Measurements from ENCODE around the gene PTPN7. TPM values are rescaled to one million over a fixed set of nuclear protein-coding genes. Genes with fewer than 3 reads are reported as not detected.
A peak's percentile ranks its signal among the peaks of the same experiment; 100 is the strongest.
"Not testable (repeated sequence)": the region's sequence is repeated elsewhere in the genome, so short reads cannot be mapped to it uniquely, and the experiment has no call there.

PTPN7 gene
- total RNA-seq, 1 donor from 2014 or later = 0.75 TPM

DNA sequence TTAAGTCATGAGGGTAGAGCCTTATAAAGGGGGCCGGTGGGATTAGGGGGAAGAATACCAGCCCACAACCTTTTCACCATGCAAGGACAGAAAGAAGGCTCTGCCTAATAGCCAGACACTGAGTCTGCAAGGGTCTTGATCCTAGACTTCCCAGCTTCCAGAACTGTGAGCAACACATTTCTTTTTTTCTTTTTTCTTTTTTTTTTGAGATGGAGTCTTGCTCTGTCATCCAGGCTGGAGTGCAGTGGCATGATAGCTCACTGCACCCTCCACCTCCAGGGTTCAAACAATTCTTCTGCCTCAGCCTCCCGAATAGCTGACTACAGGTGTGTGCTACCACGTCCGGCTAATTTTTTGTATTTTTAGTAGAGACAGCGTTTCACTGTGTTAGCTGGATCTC, 14.1 kb downstream of the PTPN7 start:
- Histone ChIP-seq H2AFZ (ENCODE audit: low read depth, low read length) (no peak overlapping the region), H3K27ac (ENCODE audit: low read depth, low read length) (no peak overlapping the region), H3K36me3 (ENCODE audit: insufficient read depth, low read length) (no peaks in the 10 kb centered on the region), H4K20me1 (ENCODE audit: insufficient read depth, low read length) (peaks cover 25% of the 10 kb centered on the region), H3K9me3 (ENCODE audit: insufficient read depth, low read depth, low read length) (no peaks in the 10 kb centered on the region), H3K4me1 (ENCODE audit: insufficient read depth, low read length) (peaks cover 20% of the 10 kb centered on the region), H3K79me2 (ENCODE audit: insufficient read depth, low read length) (peaks cover 40% of the 10 kb centered on the region), H3K4me2 (ENCODE audit: low read length) (no peak overlapping the region), H3K9ac (ENCODE audit: low read length) (no peak overlapping the region), H3K4me3 (ENCODE audit: insufficient read depth, low read depth, low read length) (no peak overlapping the region), H3K27me3 (ENCODE audit: insufficient read depth, low read length) (no peaks in the 10 kb centered on the region)
- no peak overlapping the region for H3K27ac Mint-ChIP-seq (ENCODE audit: unreplicated experiment)
- H3K9me3 Mint-ChIP-seq (ENCODE audit: unreplicated experiment) = peaks cover 3% of the 10 kb centered on the region
- DNase-seq (ENCODE audit: low read depth) (no peak), FAIRE-seq (no peak)
- peaks cover 10% of the 10 kb centered on the region for H3K4me1 Mint-ChIP-seq (ENCODE audit: low read depth, unreplicated experiment)
- H3K27me3 Mint-ChIP-seq (ENCODE audit: low read depth, unreplicated experiment) = peaks cover 2% of the 10 kb centered on the region
- no peaks in the 10 kb centered on the region for H3K36me3 Mint-ChIP-seq (ENCODE audit: low read depth, unreplicated experiment)
- TF ChIP-seq EZH2 (IDR thresholded peaks at IDR 0.05; ENCODE audit: insufficient read depth, low read length) = no peak
- no peak for TF ChIP-seq CTCF (IDR thresholded peaks at IDR 0.05; ENCODE audit: insufficient read depth, low read depth, low read length)
- H3K4me3 Mint-ChIP-seq (ENCODE audit: unreplicated experiment) = no peak overlapping the region

DNA sequence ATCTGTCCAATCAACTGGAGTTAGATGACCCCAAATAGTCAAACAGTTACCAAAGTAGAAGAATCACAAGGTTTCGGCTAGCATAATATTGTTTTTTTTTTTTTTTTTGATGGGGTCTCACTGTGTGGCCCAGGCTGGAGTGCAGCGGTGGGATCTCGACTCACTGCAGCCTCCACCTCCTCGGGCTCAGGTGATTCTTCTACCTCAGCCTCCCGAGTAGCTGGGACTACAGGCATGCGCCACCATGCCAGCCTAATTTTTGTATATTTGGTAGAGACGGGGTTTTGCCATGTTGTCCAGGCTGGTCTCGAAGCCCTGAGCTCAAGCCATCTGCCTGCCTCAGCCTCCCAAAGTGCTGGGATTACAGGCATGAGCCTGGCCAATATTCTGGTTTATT, 14.7 kb downstream of the PTPN7 start:
- Mint-ChIP-seq H3K27ac (ENCODE audit: unreplicated experiment) (peak overlapping the region; percentile 42), H3K4me3 (ENCODE audit: unreplicated experiment) (peak overlapping the region; percentile 84)
- H3K4me2 ChIP-seq (ENCODE audit: low read length) = not testable (repeated sequence)

GRCh38 chr1:202145068-202145743, 15.2 kb downstream of the PTPN7 start:
- no peak for DNase-seq (ENCODE audit: low read depth)
- H3K4me3 ChIP-seq (ENCODE audit: insufficient read depth, low read depth, low read length) = peak overlapping the region; percentile 88
- no peaks in the 10 kb centered on the region for H3K36me3 Mint-ChIP-seq (ENCODE audit: low read depth, unreplicated experiment)
- TF ChIP-seq EZH2 (IDR thresholded peaks at IDR 0.05; ENCODE audit: insufficient read depth, low read length) = no peak
- TF ChIP-seq CTCF (IDR thresholded peaks at IDR 0.05; ENCODE audit: insufficient read depth, low read depth, low read length) = no peak
- peak overlapping the region; percentile 98 for H3K4me2 ChIP-seq (ENCODE audit: low read length)
- no peaks in the 10 kb centered on the region for H3K9me3 Mint-ChIP-seq (ENCODE audit: unreplicated experiment)
- peak overlapping the region; percentile 58 for H3K27ac Mint-ChIP-seq (ENCODE audit: unreplicated experiment)
- peaks cover 10% of the 10 kb centered on the region for H3K4me1 Mint-ChIP-seq (ENCODE audit: low read depth, unreplicated experiment)
- peaks cover 35% of the 10 kb centered on the region for H4K20me1 ChIP-seq (ENCODE audit: insufficient read depth, low read length)
- H3K27me3 Mint-ChIP-seq (ENCODE audit: low read depth, unreplicated experiment) = no peaks in the 10 kb centered on the region
- H3K36me3 ChIP-seq (ENCODE audit: insufficient read depth, low read length) = no peaks in the 10 kb centered on the region
- peak overlapping the region; percentile 96 for H3K9ac ChIP-seq (ENCODE audit: low read length)
- peaks cover 50% of the 10 kb centered on the region for H3K79me2 ChIP-seq (ENCODE audit: insufficient read depth, low read length)
- H3K4me1 ChIP-seq (ENCODE audit: insufficient read depth, low read length) = peaks cover 20% of the 10 kb centered on the region
- no peaks in the 10 kb centered on the region for H3K27me3 ChIP-seq (ENCODE audit: insufficient read depth, low read length)
- H3K27ac ChIP-seq (ENCODE audit: low read depth, low read length) = peak overlapping the region; percentile 50
- peak overlapping the region; percentile 84 for H3K4me3 Mint-ChIP-seq (ENCODE audit: unreplicated experiment)
- H3K9me3 ChIP-seq (ENCODE audit: insufficient read depth, low read depth, low read length) = no peaks in the 10 kb centered on the region
- peak overlapping the region; percentile 73 for H2AFZ ChIP-seq (ENCODE audit: low read depth, low read length)
- FAIRE-seq = no peak

More for the DNA sequence above, 14.7 kb downstream of the PTPN7 start:
- not testable (repeated sequence) for H3K9ac ChIP-seq (ENCODE audit: low read length); H3K27me3 ChIP-seq (ENCODE audit: insufficient read depth, low read length); DNase-seq (ENCODE audit: low read depth); H3K27me3 Mint-ChIP-seq (ENCODE audit: low read depth, unreplicated experiment); H3K36me3 Mint-ChIP-seq (ENCODE audit: low read depth, unreplicated experiment); H3K36me3 ChIP-seq (ENCODE audit: insufficient read depth, low read length); H2AFZ ChIP-seq (ENCODE audit: low read depth, low read length); H3K9me3 Mint-ChIP-seq (ENCODE audit: unreplicated experiment); H3K4me3 ChIP-seq (ENCODE audit: insufficient read depth, low read depth, low read length); H3K9me3 ChIP-seq (ENCODE audit: insufficient read depth, low read depth, low read length); FAIRE-seq; H3K27ac ChIP-seq (ENCODE audit: low read depth, low read length)
- Histone ChIP-seq H3K79me2 (ENCODE audit: insufficient read depth, low read length) (peaks cover 45% of the 10 kb centered on the region), H3K4me1 (ENCODE audit: insufficient read depth, low read length) (peaks cover 20% of the 10 kb centered on the region), H4K20me1 (ENCODE audit: insufficient read depth, low read length) (peaks cover 30% of the 10 kb centered on the region)
- peaks cover 10% of the 10 kb centered on the region for H3K4me1 Mint-ChIP-seq (ENCODE audit: low read depth, unreplicated experiment)
